C4-2B (cell line): Measurements from ENCODE around the gene TEX2.

Experiments used
- CTCF ChIP-seq: fragments of 450-650 bp; conservative IDR thresholded peaks from 2 replicates; pipeline ENCODE4 v1.5.1; 2017; ENCODE audit warnings: mild to moderate bottlenecking
- ZFX ChIP-seq: fragments of 450-650 bp; IDR thresholded peaks from 2 replicates; pipeline ENCODE4 v1.6.1; 2017

GRCh38 chr17:64277831-64278562, 14.9 kb upstream of the TEX2 start:
- TF ChIP-seq CTCF (no peak), ZFX (no peak)
